Lung microvascular endothelial cell (primary cell): Measurements from ENCODE around the gene OBSCN. TPM values are rescaled to one million over a fixed set of nuclear protein-coding genes. Genes with fewer than 3 reads are reported as not detected.
"Not testable (repeated sequence)": the region's sequence is repeated elsewhere in the genome, so short reads cannot be mapped to it uniquely, and the experiment has no call there.

Source experiments
- DNase-seq, 2 donors: peaks; one replicate each; pipeline versions ENCODE4 v3.0.0 to v3.0.0-alpha.2; 2010; ENCODE audit warnings: low read depth in 2 of 2
- total RNA-seq: library from RNA; depleted of rRNA; stranded (reverse); fragments of >200 nt; gene quantifications from 2 replicates; pipeline ENCODE4 v1.2.1, GENCODE V29; 2014

Gene OBSCN
- total RNA-seq, 1 donor from 2014 or later: 9.5 TPM

DNA sequence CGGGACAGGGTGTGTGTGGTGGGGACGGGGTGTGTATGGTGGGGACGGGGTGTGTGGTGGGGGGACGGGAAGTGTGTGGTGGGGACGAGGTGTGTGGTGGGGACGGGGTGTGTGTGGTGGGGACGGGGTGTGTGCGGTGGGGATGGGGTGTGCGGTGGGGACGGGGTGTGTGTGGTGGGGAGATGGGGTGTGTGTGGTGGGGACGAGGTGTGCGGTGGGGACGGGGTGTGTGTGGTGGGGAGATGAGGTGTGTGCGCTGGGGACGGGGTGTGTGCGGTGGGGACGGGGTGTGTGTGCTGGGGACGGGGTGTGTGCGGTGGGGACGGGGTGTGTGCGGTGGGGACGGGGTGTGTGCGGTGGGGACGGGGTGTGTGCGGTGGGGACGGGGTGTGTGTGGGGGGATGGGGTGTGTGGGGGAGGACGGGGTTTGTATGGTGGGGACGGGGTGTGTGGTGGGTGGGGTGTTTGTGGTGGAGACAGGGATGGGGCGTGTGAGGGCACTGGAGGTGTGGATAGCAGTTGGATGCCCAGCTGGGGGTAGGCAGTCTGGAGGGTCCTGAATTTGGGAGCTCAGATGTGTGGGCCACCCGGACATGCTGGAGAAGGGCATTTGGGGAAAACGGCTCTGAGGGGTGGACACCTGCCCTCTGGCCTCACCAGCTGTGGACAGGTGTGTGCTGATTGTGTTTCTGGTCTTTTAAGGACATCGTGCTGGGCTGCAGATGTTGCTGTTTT lies 25.4 kb upstream of the OBSCN start:
- DNase-seq: no peak

DNA sequence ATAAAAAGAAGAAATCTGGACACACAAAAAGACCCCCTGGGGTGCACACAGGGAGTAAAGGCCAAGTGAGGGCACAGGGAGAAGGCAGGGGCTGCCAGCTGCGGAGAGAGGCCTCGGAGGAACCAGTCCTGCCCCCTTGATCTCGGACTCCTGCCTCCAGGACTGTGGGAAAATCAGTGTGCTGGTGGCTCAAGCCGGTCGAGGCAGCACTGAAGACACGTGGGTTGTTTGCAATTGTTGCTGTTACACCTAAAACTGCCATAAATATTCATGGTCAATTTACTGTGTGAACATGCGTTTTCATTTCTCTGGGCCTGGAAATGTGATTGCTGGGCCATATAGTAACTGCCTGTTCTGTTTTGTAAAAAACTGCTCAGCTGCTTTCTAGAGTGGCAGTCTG lies 23.7 kb upstream of the OBSCN start:
- DNase-seq: no peak

DNA sequence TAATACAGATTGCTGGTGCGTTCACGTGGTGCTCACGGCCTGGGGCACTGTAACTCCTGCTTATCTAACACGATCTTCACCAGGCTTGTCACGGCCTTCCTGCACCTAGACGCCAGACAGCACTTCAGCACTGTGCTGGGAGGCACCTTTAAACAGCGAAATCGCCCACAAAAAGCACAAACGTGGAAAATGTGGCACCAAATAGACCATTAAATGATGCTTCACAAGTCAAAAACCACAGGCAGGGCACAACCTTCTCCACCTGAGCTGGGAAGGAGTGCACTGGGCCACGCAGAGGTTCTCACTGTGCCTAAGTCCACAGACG lies 22.2 kb upstream of the OBSCN start:
- DNase-seq: no peak

DNA sequence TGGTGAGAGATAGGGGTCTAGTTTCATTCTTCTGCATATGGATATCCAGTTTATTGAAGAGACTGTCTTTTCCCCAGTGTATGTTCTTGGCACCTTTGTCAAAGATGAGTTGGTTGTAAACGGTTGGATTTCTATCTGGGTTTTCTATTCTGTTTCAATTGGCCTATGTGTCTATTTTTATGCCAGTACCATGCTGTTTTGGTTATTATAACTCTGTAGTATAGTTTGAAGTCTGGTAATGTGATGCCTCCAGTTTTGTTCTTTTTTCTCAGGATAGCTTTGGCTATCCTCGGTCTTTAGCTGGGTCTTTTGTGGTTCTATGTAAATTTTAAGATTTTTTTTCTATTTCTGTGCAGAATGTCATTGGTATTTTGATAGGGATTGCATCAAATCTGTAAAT lies 19.6 kb upstream of the OBSCN start:
- DNase-seq: not testable (repeated sequence)

DNA sequence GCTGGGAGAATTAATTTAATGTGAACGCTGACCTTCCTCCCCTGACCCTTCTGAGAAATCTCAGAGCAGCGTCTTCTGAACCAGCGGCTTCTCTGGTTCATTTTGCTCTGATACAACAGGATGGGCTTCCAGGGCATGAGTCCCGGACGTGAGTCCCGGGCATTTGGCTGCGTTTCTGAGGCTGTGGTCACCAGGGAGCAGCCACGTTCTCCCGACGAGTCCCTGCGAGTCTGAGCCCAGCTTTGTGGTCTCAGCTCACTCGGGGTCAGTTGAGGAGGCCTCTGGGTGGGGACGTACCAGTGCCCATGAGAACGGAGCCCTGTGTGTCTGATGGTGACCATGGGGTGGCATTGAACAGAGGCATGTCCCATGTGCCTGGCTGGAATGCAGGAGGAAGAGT lies 17.7 kb upstream of the OBSCN start:
- no peak for DNase-seq

DNA sequence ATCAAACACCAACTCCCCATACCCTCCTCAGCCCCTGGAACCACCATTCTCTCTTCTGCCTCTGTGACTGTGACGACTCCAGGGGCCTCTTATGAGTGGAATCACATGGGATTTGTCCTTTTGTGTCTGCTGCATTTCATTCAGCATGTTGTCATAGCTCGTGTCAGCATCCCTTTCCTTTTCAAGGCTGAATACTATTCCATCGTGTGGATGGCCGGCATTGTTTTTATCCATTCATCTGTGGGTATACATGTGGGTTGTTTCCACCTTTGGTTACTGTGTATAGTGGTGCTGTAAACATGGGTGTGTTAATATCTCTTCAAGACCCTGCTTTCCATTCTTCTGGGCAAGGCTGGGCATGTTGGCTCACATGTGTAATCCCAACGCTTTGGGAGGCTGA lies 17.1 kb upstream of the OBSCN start:
- DNase-seq: no peak

DNA sequence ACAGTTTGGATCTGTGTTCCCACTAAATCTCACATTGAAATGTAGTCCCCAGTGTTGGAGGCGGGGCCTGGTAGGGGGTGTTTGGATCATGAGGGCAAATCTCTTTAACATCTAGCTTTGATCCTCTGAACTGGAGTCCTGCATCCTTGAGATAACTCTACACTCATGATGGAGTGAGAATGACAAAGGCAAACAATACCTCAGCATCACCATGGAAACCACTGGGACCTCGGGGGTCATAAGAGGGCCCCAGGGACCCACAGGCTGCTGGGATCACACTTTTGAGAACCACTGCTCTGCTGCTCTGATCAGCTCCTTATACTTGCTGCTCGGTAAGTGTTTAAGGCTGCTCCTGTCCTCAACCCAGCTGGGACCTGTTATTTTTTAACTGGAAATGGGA lies 13.4 kb upstream of the OBSCN start:
- no peak for DNase-seq

DNA sequence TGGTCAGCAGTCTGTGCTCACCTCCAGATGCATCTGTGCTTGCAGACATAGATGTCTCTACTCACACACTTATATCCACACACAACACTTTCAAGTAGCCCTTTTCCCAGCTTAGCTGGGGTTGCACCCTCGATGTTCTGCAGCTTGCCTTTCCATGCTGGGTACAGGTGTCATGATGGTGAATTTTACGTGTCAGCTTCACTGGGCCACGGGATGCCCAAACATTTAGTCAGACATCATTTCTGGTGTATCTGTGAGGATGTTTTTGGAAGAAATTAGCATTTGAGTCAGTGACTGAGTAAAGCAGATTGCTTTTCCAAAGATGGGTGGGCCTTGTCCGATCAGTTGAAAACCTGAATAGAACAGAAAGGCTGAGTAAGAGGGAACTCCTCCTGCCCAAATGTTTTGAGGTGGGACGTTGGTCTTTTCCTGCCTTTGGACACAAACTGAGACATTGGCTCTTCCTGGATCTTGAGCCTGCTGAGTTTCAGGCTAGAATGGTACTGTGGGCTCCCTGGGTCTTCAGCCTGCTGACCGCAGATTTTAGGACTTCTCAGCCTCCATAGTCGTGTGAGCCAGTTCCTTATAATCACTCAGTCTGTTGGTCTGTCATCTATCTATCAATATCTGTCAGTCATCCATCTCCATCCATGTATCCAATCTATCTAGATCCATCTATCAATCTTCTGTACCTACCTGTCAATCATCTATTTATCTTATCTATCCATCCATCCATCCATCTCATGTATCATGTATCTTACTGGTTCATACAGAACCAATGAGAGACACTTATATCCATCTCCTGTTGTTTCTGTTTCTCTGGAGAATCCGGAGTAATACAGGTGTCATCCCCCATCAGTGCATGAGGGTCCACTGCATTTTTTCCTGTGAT lies 12.7 kb upstream of the OBSCN start:
- no peak for DNase-seq

DNA sequence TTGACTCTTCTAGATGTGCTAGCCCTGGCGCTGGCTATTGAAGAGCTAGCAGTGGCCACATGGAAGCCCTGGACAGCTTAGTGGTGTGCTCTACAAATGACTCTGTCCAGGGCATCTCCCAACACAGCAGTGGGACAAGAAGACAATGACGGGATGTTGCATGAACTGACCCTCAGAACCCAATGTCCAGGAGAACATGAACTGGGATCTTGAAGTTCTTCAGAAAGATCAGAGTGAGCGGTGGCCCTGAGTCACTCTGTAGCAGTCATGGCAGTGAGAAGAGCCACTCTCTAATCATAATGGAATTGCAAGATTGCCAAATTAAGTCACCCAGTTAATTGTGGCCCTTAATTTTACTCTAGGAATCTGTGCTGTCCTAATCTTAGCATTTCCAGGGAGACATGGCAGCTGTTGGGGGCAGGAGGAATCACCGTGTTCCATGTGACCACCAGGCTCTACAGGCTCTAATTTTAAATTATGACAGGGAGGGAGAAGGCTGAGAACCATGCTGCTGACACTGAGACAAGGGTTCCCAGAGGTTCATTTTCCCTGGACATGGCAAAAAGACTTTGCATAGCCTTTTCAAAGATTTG lies 10.2 kb upstream of the OBSCN start:
- DNase-seq: no peak

DNA sequence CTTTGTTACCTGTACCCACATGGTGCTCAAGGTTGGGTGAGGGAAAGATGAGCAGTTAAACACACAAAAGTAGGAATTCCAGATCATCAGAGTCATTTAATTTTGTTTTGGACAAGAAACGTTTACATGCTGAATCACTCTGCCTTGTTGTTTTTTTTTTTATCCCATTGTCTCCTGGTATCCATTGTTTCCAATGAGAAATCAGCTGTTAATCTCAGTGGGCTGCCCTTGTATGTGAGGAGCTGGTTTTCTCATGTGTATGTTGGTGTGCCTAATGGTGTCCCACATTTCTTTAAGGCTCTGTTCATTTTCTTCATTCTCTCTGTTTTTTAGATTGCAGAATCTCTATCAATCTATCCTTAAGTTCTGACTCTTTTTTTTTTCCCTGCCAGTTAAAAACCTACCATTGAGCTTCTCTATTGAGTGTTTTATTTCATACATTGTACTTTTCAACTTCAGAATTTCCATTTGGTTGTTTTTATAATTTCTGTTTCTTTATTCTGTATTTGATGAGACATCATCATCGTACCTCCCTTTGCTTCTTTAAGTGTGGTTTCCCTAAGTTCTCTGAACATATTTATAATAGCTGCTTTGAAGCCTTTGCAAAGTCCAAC lies 8.8 kb upstream of the OBSCN start:
- DNase-seq: no peak

DNA sequence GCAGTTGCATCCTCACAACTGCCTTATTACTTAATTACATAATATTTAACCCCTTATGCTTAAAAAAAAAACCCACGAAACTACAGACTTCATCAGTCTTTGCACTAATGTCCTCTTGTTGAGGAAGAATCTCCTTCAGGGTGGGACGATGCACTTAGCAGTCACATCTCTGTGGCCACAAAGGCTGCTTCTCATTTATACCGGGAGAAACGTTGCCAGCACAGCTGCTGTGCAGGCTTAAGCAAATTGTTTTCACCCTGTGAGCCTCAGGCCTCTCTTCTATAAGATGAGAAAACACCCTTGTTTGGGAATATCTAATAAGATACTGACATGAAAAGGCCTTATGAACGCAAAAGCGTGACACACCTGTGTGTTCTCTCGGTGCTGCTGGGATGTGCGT lies 2.9 kb upstream of the OBSCN start:
- DNase-seq: no peak

DNA sequence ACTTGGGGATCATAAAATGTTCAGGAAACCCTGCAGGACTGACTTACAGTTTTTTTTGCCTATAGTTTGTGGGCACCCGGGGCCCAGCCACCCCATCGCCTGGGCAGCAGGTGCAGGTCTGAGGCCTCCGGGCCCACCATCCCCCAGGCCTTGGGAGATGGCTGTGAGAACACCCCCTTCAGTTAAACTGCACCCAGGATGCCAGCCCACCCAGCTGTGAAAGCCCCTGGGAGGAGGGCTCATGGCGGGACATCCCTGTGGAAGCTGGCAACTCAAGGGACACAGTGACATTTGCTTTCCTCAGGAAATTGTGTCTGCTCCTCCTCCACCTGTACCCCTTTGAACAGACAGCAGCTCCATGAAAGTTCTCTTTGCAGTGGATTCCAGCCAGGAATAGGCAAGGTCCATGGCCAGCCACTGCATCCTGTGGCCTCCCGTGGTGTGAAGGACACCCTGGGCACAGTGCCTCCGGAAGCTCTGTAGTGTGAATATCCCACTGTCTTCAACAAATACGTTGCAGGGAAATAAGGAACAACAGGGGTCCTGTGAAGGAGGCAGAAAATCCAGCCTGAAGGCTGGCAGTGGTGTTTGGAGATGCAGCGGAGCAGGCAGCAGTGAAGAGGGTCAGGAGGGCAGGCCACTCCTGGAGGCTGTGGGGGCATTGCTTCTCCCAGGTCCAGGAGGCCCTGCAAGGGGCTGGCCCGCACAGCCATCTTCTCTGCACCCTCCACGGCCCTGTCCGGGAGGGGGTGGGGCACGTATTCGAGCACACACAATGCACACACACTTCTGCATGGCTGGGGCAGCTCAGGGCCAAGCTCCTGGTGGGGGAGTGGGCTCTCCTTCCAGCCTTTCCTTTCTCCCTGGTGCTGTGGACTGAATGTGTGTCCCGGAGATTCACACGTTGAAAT lies 2.1 kb upstream of the OBSCN start:
- DNase-seq: no peak

DNA sequence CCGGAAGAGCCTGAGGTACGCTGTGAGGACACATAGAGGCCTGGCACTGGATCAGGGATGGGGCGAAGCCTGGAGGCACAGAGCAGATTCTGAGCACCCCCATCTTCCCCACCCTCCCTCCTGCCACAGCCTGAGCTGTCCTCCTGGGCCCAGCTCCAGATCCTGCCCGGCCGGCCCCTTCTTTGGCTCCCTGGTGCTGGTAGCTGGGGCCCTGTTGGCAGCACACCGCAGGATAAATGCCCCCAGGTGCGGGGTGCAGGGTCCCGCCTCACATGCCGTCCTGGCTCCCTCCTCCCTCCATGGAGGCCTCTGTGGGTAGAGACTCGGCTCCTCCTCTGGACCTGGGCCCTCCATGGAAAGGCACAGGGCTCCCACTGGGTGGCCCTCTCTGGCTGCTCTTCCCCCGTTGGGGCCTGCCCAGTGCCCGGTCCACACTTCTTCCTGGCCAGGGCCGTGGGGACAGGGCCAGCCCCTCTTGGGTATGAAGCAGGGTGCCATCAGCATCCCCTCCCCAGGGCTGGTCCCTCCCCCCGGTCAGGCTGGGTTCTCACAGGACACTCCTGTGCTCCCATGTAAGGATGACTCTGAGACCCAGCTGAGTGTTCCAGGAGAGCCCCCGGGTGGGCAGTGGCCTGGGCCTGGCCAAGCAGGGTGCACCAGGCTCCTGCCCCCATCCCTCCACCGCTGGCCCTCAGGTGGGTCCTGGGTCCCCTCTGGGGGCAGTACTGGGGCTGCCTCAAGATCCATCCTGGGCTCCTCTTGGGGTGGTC lies 1.1 kb upstream of the OBSCN start:
- no peak for DNase-seq

DNA sequence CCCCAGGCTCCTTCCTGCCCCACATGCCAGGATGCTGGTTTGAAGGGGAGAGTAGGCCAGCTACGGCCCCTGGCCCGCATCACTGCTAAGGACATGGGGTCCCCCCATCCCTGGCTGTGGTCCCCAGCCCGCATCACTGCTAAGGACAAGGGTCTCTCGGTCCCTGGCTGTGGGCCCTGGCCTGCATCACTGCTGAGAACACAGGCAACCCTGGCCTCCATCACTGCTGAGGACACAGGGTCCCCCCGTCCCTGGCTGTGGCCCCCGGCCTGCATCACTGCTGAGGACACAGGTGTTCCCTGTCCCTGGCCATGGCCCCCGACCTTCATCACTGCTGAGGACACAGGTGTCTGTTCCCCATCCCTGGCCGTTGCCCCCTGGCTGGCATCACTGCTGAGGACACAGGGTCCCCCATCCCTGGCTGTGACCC lies 448 bp upstream of the OBSCN start:
- DNase-seq: no peak

DNA sequence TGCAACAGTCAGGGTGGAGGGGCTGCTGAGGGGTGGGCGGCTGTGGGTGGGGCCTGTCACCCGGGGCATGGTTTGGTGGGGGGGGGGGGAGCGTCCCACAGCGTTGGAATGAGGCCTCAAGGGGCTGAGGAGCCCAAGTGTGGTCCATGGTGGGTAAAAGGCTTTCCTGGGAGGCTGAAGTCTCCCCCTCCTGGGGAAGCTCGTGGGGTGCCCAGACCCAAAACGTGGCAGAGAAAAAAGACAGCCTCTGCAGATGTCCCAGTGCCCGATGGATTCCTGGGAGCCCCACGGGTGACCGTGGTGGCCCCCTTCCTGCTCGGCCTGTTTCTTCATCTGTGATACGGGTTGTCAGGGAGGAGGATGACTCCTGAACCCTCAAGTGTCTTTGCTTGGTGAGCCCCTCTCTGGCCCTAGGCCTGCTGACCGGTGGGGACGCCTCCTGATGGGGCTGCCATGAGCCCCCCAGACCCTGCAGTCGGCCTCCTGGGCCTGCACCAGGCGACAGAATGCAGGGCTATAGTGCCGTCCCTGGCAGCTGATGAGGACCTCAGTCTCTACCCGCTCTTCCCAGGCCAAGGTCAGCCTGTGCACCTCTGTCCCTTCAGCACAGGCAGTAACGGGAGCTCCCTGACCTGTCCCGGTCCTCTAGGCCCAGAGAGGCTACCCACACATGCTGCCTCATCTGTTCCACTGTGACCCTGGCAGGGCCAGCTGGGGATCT lies 1.1 kb downstream of the OBSCN start:
- no peak for DNase-seq

DNA sequence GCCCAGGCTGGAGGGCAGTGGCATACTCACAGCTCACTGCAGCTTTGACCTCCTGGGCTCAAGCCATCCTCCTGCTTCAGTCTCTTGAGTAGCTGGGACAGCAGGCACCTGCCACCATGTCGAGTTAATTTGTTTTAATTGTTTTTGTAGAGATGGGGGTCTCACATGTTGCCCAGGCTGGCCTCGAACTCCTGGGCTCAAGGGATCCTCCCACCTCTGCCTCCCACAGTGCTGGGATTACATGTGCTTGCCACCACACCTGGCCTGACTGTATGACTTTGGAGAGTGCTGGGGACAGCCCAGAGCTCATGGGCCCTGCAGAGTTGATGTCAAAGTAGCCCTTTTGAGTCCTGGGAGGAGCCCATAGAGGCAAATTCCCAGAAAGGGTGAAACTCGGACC lies 1.8 kb downstream of the OBSCN start:
- DNase-seq: no peak

DNA sequence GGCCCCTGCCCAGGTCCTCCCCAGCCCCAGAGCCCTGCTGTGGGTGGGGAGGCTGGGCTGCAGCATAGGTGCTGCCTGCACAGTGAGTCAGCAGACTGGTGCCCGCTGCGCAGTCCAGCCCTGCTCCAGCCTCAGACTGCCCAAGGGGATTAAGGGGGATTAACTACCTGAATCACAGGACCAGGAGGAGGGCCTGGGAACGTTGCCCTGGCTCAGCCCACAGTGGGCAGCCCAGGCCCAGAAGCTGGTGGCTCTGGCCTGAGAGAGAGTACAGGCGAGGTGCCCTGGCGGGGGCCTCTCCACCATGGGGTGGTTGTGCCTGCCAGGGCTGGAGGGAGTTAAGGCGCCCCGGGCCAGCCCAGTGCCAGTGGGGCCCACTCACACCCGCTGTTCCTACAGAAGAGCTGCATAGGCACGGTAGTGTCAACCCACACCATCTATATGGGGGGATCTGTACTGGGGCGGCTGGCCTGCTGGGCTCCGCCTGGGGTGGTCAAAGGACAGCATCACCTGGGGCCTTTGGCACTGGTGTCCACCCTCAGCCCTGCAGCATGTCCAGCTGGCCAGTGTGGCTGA lies 2.3 kb downstream of the OBSCN start:
- no peak for DNase-seq

DNA sequence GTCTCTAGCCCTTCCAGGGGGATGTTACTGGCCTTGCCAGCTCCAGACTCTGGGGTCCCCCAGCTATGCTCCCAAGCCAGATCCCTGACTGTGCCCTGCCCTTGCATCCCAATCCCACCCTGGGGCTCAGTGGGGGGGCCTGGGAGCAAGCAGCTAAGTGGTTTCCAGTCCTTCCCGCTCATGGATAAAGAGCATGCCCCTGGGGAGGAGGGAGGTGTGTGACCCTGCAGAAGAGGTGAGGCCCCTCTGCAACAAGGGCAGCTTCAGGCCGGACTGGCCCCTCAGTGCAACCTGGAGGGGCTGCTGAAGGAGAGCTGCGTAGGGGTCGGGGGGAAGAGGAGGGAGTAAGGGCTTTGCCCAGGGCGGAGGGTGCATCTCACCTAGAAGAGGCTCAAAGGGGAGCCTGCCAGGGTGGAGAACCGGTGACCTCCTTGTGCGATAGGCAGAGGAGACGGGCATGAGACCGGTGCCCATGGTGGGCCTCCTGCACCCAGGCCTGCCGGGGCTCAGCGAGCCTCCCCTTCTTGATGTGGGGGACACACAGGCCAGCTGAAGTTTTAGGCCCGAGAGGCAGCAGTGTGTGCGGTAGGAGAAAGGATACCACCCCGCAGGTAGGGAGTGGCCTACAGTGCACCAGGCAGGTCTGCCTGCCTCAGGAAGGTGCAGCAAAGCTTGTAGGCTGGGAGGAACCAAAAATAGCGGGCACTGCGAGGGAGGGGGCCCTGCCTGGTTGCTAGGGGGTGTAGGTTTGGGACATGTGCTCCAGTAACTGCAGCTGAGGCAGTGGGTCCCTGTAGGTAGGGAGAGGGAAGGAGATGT lies 3.1 kb downstream of the OBSCN start:
- DNase-seq: no peak
